Adrenal gland (tissue), 12 donors: ENCODE measurements around the gene APLP2. TPM values are rescaled to one million over a fixed set of nuclear protein-coding genes. Genes with fewer than 3 reads are reported as not detected.

Experiments used
- DNase-seq, 7 donors: peaks; one replicate each; pipeline ENCODE4 v3.0.0-alpha.2; 2019 to 2020
- H3K27ac ChIP-seq, 5 donors: fragments of 200-600 bp; sonication (generic) in 4 of 5; 1 replicate in 3 of 5; 2 replicates in 2 of 5; pipeline versions ENCODE4 v1.5.1 to v1.8.0; 2016 to 2020; ENCODE audit warnings: mild to moderate bottlenecking in 1 of 5
- H3K27me3 ChIP-seq: fragments of 200-600 bp; 2 replicates; pipeline ENCODE4 v1.8.0; 2021
- H3K36me3 ChIP-seq, 2 donors: fragments of 200-600 bp; replicated peaks in 1 of 2; 1 replicate in 1 of 2; 2 replicates in 1 of 2; pipeline versions ENCODE4 v1.5.1 to v1.8.0; 2018 to 2022
- H3K4me1 ChIP-seq, 2 donors: fragments of 200-600 bp; replicated peaks in 1 of 2; 1 replicate in 1 of 2; 2 replicates in 1 of 2; pipeline versions ENCODE4 v1.5.1 to v1.8.0; 2018 to 2021
- H3K4me3 ChIP-seq, 4 donors: fragments of 200-600 bp; sonication (generic) in 3 of 4; one replicate each; pipeline ENCODE4 v1.5.1; 2016 to 2018
- H3K9me3 ChIP-seq, 3 donors: fragments of 200-600 bp; sonication (generic) in 1 of 3; replicated peaks in 1 of 3; 1 replicate in 2 of 3; 2 replicates in 1 of 3; pipeline versions ENCODE4 v1.5.1 to v1.8.0; 2016 to 2021
- POLR2A ChIP-seq, 2 donors: fragments of 450-650 bp; IDR thresholded peaks; one replicate each; pipeline ENCODE4 v1.6.1; 2017; ENCODE audit warnings: antibody characterized with exemption in 2 of 2, mild to moderate bottlenecking in 2 of 2, moderate library complexity in 1 of 2
- WGBS, 4 donors: extraction: QIAGEN DNeasy Blood & Tissue Kit in 2 of 4; methylation state at CpG; one replicate each; pipeline versions ENCODE4 v1.1.5 to v1.1.7; 2013 to 2017; 5-methylcytosine and 5-hydroxymethylcytosine counted together
- intact Hi-C, 2 donors: fragments of 100-400 bp; cut with DNase I; formaldehyde crosslinking; loops; one replicate each; pipeline versions ENCODE4 v1.14.1 to v1.15.0; 2022 to 2023
- polyA plus RNA-seq, 3 donors: library from polyadenylated mRNA; stranded (reverse); fragments of 200-250 nt in 2 of 3; fragments of 350-450 nt in 1 of 3; fragmentation: Illumina TruSeq in 1 of 3; extraction: RNeasy Lipid Tissue Mini Kit (QIAGEN cat#74804) in 1 of 3; gene quantifications; one replicate each; pipeline ENCODE4 v1.2.3, GENCODE V29; 2013 to 2014
- total RNA-seq, 9 donors: library from RNA; depleted of rRNA in 4 of 9; stranded (reverse); fragments of >200 nt in 4 of 9; fragments of 120-200 nt in 1 of 9; fragmentation: NEBNext Ultra II Directional in 1 of 9; extraction: Animal tissue kit (Norgen Biotek cat#: 25700) in 1 of 9; gene quantifications; one replicate each; pipeline versions ENCODE4 v1.1.0 to v1.2.4, GENCODE V29; 2013 to 2023
- TF ChIP-seq, protein P1 (sequence below), 6 experiments: fragments of 450-650 bp in 4 of 6; fragments of 200-600 bp in 2 of 6; sonication (generic) in 1 of 6; IDR thresholded peaks; 1 replicate in 5 of 6; 2 replicates in 1 of 6; pipeline versions ENCODE4 v1.5.1 to v1.8.0; 2016 to 2021; ENCODE audit warnings: antibody characterized with exemption in 6 of 6, mild to moderate bottlenecking in 2 of 6, moderate library complexity in 1 of 6
- donor health status: healthy with polysubstance abuse.
- donor health status: Bipolar disorder and iron deficiency.
- donor health status: DM: yes; HTN: yes; CAD: no.
- donor health status: DM: no; HTN: no; CAD: no.
- donor health status: DM: no; HTN: no; CAD: no.
- donor health status: DM: yes; HTN: yes; CAD: no.

APLP2 gene
- total and polyA plus RNA-seq, 12 donors: 85.0 to 374 (median 273) TPM

- H3K4me1 ChIP-seq: peaks cover 0 to 39% of the 10 kb centered on the region in 2 donors
- 71 to 82% (median 73%) methylated on average over 2 of the region's 2 CpGs for WGBS, 4 donors
- intact Hi-C loops: no loop called here
These were observed 27.1 kb downstream of the APLP2 start for GRCh38 chr11:130096823-130097222.

GRCh38 chr11:130097285-130097684 is 27.6 kb downstream of the APLP2 start:
- intact Hi-C loops: no loop called here
- Histone ChIP-seq H3K9me3 (peaks cover 0 to 4% (median 0%) of the 10 kb centered on the region in 3 donors), H3K27ac (no peak overlapping the region), H3K27me3 (no peaks in the 10 kb centered on the region), H3K36me3 (no peaks in the 10 kb centered on the region), H3K4me1 (peaks cover 0 to 44% of the 10 kb centered on the region in 2 donors), H3K4me3 (no peak overlapping the region)
- DNase-seq: no peak
- 97 to 98% (median 97%) methylated on average over 4 of the region's 4 CpGs for WGBS, 4 donors
- no peak for TF ChIP-seq POLR2A (IDR thresholded peaks at IDR 0.05)
- TF ChIP-seq, protein P1, sequence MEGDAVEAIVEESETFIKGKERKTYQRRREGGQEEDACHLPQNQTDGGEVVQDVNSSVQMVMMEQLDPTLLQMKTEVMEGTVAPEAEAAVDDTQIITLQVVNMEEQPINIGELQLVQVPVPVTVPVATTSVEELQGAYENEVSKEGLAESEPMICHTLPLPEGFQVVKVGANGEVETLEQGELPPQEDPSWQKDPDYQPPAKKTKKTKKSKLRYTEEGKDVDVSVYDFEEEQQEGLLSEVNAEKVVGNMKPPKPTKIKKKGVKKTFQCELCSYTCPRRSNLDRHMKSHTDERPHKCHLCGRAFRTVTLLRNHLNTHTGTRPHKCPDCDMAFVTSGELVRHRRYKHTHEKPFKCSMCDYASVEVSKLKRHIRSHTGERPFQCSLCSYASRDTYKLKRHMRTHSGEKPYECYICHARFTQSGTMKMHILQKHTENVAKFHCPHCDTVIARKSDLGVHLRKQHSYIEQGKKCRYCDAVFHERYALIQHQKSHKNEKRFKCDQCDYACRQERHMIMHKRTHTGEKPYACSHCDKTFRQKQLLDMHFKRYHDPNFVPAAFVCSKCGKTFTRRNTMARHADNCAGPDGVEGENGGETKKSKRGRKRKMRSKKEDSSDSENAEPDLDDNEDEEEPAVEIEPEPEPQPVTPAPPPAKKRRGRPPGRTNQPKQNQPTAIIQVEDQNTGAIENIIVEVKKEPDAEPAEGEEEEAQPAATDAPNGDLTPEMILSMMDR (IDR thresholded peaks at IDR 0.05): no peak

More at GRCh38 chr11:130096823-130097222, 27.1 kb downstream of the APLP2 start:
- H3K27ac ChIP-seq: no peak overlapping the region
- H3K4me3 ChIP-seq: no peak overlapping the region
- peaks cover 0 to 4% (median 0%) of the 10 kb centered on the region in 3 donors for H3K9me3 ChIP-seq
- no peak for DNase-seq
- no peaks in the 10 kb centered on the region for H3K27me3 ChIP-seq
- TF ChIP-seq, protein P1 (IDR thresholded peaks at IDR 0.05): no peak
- TF ChIP-seq POLR2A (IDR thresholded peaks at IDR 0.05): no peak
- no peaks in the 10 kb centered on the region for H3K36me3 ChIP-seq

DNA sequence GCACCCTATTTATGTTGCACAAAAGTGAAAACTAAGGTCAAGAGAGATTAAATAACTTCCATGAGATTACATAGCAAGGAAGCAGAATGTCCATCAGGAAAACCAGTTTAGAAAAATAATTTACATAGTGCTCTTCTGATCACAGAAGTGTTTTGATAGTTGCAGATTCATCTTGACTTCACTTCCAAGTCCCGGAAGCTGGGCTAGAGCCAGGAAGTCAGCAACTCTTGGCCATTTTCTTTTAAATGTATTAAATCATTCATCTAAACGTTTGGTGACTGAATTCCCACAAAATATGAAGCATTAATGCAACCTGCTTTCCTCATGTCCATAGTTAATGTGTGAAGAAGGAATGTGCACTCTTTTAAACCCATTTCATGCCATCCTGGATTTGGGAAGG is 29.7 kb downstream of the APLP2 start:
- H3K27me3 ChIP-seq: no peaks in the 10 kb centered on the region
- H3K4me3 ChIP-seq: no peak overlapping the region
- TF ChIP-seq POLR2A (IDR thresholded peaks at IDR 0.05): no peak
- TF ChIP-seq, protein P1 (IDR thresholded peaks at IDR 0.05): no peak
- H3K9me3 ChIP-seq: peaks cover 0 to 4% (median 0%) of the 10 kb centered on the region in 3 donors
- H3K36me3 ChIP-seq: no peaks in the 10 kb centered on the region
- WGBS, 4 donors: 20 to 26% (median 25%) methylated on average over 2 of the region's 2 CpGs
- peaks cover 8 to 53% of the 10 kb centered on the region in 2 donors for H3K4me1 ChIP-seq
- intact Hi-C loops: no loop called here
- H3K27ac ChIP-seq: no peak overlapping the region
- DNase-seq: no peak

- intact Hi-C loops: no loop called here
- 92 to 96% (median 95%) methylated on average over 5 of the region's 5 CpGs for WGBS, 4 donors
- DNase-seq: no peak
- Histone ChIP-seq H3K4me1 (peaks cover 8 to 45% of the 10 kb centered on the region in 2 donors), H3K27me3 (no peaks in the 10 kb centered on the region), H3K4me3 (no peak overlapping the region), H3K36me3 (no peaks in the 10 kb centered on the region), H3K27ac (no peak overlapping the region), H3K9me3 (peaks cover 0 to 4% (median 0%) of the 10 kb centered on the region in 3 donors)
- TF ChIP-seq, protein P1 (IDR thresholded peaks at IDR 0.05): no peak
- TF ChIP-seq POLR2A (IDR thresholded peaks at IDR 0.05): no peak
These were observed 30.8 kb downstream of the APLP2 start for GRCh38 chr11:130100381-130101095.
